Spleen (tissue), 11 donors: ENCODE measurements around the gene NUP107. TPM values are rescaled to one million over a fixed set of nuclear protein-coding genes. Genes with fewer than 3 reads are reported as not detected.

Experiments
- DNase-seq: peaks from one replicate; pipeline ENCODE4 v3.0.0-alpha.2; 2020
- H3K27ac ChIP-seq, 8 donors: fragments of 200-600 bp; sonication (generic) in 7 of 8; 1 replicate in 4 of 8; 2 replicates in 4 of 8; pipeline versions ENCODE4 v1.5.0 to v1.8.0; 2016 to 2021; ENCODE audit warnings: inconsistent platforms in 4 of 8, mild to moderate bottlenecking in 4 of 8, moderate library complexity in 1 of 8
- H3K27me3 ChIP-seq, 7 donors: fragments of 200-600 bp; sonication (generic) in 6 of 7; replicated peaks in 1 of 7; 1 replicate in 4 of 7; 2 replicates in 3 of 7; pipeline versions ENCODE4 v1.5.0 to v1.8.0; 2016 to 2021; ENCODE audit warnings: inconsistent platforms in 3 of 7, mild to moderate bottlenecking in 1 of 7
- H3K36me3 ChIP-seq, 6 donors: fragments of 200-600 bp; sonication (generic) in 5 of 6; 1 replicate in 4 of 6; 2 replicates in 2 of 6; pipeline versions ENCODE4 v1.5.0 to v1.8.0; 2016 to 2021; ENCODE audit warnings: inconsistent platforms in 2 of 6
- H3K4me1 ChIP-seq, 6 donors: fragments of 200-600 bp; sonication (generic) in 5 of 6; 1 replicate in 3 of 6; 2 replicates in 3 of 6; pipeline versions ENCODE4 v1.5.0 to v1.8.0; 2016 to 2021; ENCODE audit warnings: inconsistent platforms in 3 of 6
- H3K4me3 ChIP-seq, 8 donors: fragments of 200-600 bp; sonication (generic) in 7 of 8; 1 replicate in 4 of 8; 2 replicates in 4 of 8; pipeline versions ENCODE4 v1.5.0 to v1.8.0; 2016 to 2021; ENCODE audit warnings: inconsistent platforms in 4 of 8, mild to moderate bottlenecking in 4 of 8, moderate library complexity in 2 of 8
- H3K9me3 ChIP-seq, 8 donors: fragments of 200-600 bp; sonication (generic) in 7 of 8; 1 replicate in 4 of 8; 2 replicates in 4 of 8; pipeline versions ENCODE4 v1.5.0 to v1.8.0; 2016 to 2021; ENCODE audit warnings: inconsistent platforms in 4 of 8
- CTCF ChIP-seq, 11 experiments: fragments of 200-600 bp in 7 of 11; fragments of 450-650 bp in 4 of 11; sonication (generic) in 4 of 11; IDR thresholded peaks in 8 of 11; conservative IDR thresholded peaks in 3 of 11; 1 replicate in 7 of 11; 2 replicates in 4 of 11; pipeline versions ENCODE4 v1.4.0 to v1.8.0; 2016 to 2021; ENCODE audit warnings: antibody characterized with exemption in 11 of 11, inconsistent platforms in 4 of 11, mild to moderate bottlenecking in 1 of 11
- POLR2A ChIP-seq, 3 donors: fragments of 450-650 bp; IDR thresholded peaks; one replicate each; pipeline ENCODE4 v1.5.1; 2017; ENCODE audit warnings: antibody characterized with exemption in 3 of 3, mild to moderate bottlenecking in 1 of 3
- POLR2AphosphoS5 ChIP-seq, 3 donors: sonication (generic); formaldehyde crosslinking; IDR thresholded peaks; one replicate each; pipeline ENCODE4 v1.5.1; 2017; ENCODE audit warnings: antibody characterized with exemption in 3 of 3
- WGBS, 5 donors: extraction: QIAGEN DNeasy Blood & Tissue Kit in 3 of 5; methylation state at CpG; one replicate each; pipeline versions ENCODE4 v1.1.5 to v1.1.7; 2013 to 2018; 5-methylcytosine and 5-hydroxymethylcytosine counted together
- intact Hi-C: fragments of 100-400 bp; cut with DNase I; formaldehyde crosslinking; loops from one replicate; pipeline ENCODE4 v1.15.0; 2023; ENCODE audit warnings: low total_unique reads
- polyA plus RNA-seq, 3 donors: library from polyadenylated mRNA; stranded (reverse); fragments of 200-250 nt; gene quantifications; one replicate each; pipeline ENCODE4 v1.2.1, GENCODE V29; 2013
- total RNA-seq, 7 donors: library from RNA; depleted of rRNA in 3 of 7; stranded (reverse); fragments of >200 nt in 3 of 7; fragmentation: NEBNext Ultra II Directional in 4 of 7; extraction: Animal tissue kit (Norgen Biotek cat#: 25700) in 4 of 7; gene quantifications; one replicate each; pipeline versions ENCODE4 v1.1.0 to v1.2.1, GENCODE V29; 2016 to 2021
- donor health status: healthy with polysubstance abuse.
- donor health status: DM: no; HTN: no; CAD: no; lungs with moderate emphysema.
- donor health status: DM: no; HTN: no; CAD: no.
- donor health status: Bipolar disorder and iron deficiency.
- donor health status: healthy.
- donor health status: DM: no; HTN: no; CAD: no.
- donor health status: DM: yes; HTN: yes; CAD: no.

Gene NUP107
- total and polyA plus RNA-seq, 10 donors, result 19.7 to 61.4 (median 50.5) TPM

- Histone ChIP-seq H3K36me3 (no peaks in the 10 kb centered on the region), H3K4me3 (no peak overlapping the region), H3K27me3 (no peaks in the 10 kb centered on the region), H3K9me3 (no peaks in the 10 kb centered on the region), H3K4me1 (peaks cover 15 to 55% (median 40%) of the 10 kb centered on the region in 6 donors), H3K27ac (peak overlapping the region in 4 of 8 donors; percentile 82 to 91 (median 84))
- 43 to 78% (median 63%) methylated on average over 8 of the region's 8 CpGs for WGBS, 5 donors
- intact Hi-C loops, result no loop called here
- DNase-seq, result no peak
- TF ChIP-seq CTCF (IDR thresholded peaks at IDR 0.05 in 8 of 11, conservative IDR thresholded peaks at IDR 0.05 in 3 of 11) (no peak), POLR2A (IDR thresholded peaks at IDR 0.05) (no peak), POLR2AphosphoS5 (IDR thresholded peaks at IDR 0.05) (peak in 1 of 3 donors; percentile 70)
Measured at GRCh38 chr12:68784015-68784414, 97.2 kb downstream of the NUP107 start.

- no peaks in the 10 kb centered on the region for H3K9me3 ChIP-seq
- TF ChIP-seq POLR2AphosphoS5 (IDR thresholded peaks at IDR 0.05) (no peak), CTCF (IDR thresholded peaks at IDR 0.05 in 8 of 11, conservative IDR thresholded peaks at IDR 0.05 in 3 of 11) (no peak), POLR2A (IDR thresholded peaks at IDR 0.05) (no peak)
- WGBS, 5 donors, result 24 to 46% (median 33%) methylated on average over 2 of the region's 2 CpGs
- no peak overlapping the region for H3K4me3 ChIP-seq
- peak overlapping the region in 6 of 8 donors; percentile 27 to 91 (median 84) for H3K27ac ChIP-seq
- H3K4me1 ChIP-seq, result peaks cover 15 to 57% (median 40%) of the 10 kb centered on the region in 6 donors
- intact Hi-C loops, result no loop called here
- no peak for DNase-seq
- no peaks in the 10 kb centered on the region for H3K27me3 ChIP-seq
- no peaks in the 10 kb centered on the region for H3K36me3 ChIP-seq
Measured at GRCh38 chr12:68785358-68785757, 98.6 kb downstream of the NUP107 start.

GRCh38 chr12:68785823-68786222, 99.0 kb downstream of the NUP107 start:
- H3K27me3 ChIP-seq, result no peaks in the 10 kb centered on the region
- intact Hi-C loops, result no loop called here
- 77 to 89% (median 83%) methylated on average over 5 of the region's 5 CpGs for WGBS, 5 donors
- no peaks in the 10 kb centered on the region for H3K9me3 ChIP-seq
- H3K4me1 ChIP-seq, result peaks cover 15 to 57% (median 40%) of the 10 kb centered on the region in 6 donors
- H3K36me3 ChIP-seq, result no peaks in the 10 kb centered on the region
- peak overlapping the region in 5 of 8 donors; percentile 82 to 91 (median 85) for H3K27ac ChIP-seq
- no peak overlapping the region for H3K4me3 ChIP-seq
- TF ChIP-seq POLR2A (IDR thresholded peaks at IDR 0.05) (no peak), POLR2AphosphoS5 (IDR thresholded peaks at IDR 0.05) (no peak), CTCF (IDR thresholded peaks at IDR 0.05 in 8 of 11, conservative IDR thresholded peaks at IDR 0.05 in 3 of 11) (no peak)
- no peak for DNase-seq

GRCh38 chr12:68786929-68787328, 100.2 kb downstream of the NUP107 start:
- DNase-seq, result no peak
- Histone ChIP-seq H3K4me1 (peaks cover 15 to 57% (median 40%) of the 10 kb centered on the region in 6 donors), H3K36me3 (no peaks in the 10 kb centered on the region), H3K27ac (peak overlapping the region; percentile 16 to 91 (median 82)), H3K27me3 (no peaks in the 10 kb centered on the region), H3K4me3 (peak overlapping the region in 1 of 8 donors; percentile 19), H3K9me3 (no peaks in the 10 kb centered on the region)
- TF ChIP-seq POLR2AphosphoS5 (IDR thresholded peaks at IDR 0.05), result no peak
- TF ChIP-seq CTCF (IDR thresholded peaks at IDR 0.05 in 8 of 11, conservative IDR thresholded peaks at IDR 0.05 in 3 of 11), result no peak
- no peak for TF ChIP-seq POLR2A (IDR thresholded peaks at IDR 0.05)
- intact Hi-C loops, result no loop called here
- 77 to 94% (median 93%) methylated on average over 2 of the region's 2 CpGs for whole genome bisulfite sequencing, 5 donors
